ENCODE data around the gene VAV3. TPM values are rescaled to one million over a fixed set of nuclear protein-coding genes. Genes with fewer than 3 reads are reported as not detected.
"Not testable (repeated sequence)": the region's sequence is repeated elsewhere in the genome, so short reads cannot be mapped to it uniquely, and the experiment has no call there.

VAV3 gene, protein sequence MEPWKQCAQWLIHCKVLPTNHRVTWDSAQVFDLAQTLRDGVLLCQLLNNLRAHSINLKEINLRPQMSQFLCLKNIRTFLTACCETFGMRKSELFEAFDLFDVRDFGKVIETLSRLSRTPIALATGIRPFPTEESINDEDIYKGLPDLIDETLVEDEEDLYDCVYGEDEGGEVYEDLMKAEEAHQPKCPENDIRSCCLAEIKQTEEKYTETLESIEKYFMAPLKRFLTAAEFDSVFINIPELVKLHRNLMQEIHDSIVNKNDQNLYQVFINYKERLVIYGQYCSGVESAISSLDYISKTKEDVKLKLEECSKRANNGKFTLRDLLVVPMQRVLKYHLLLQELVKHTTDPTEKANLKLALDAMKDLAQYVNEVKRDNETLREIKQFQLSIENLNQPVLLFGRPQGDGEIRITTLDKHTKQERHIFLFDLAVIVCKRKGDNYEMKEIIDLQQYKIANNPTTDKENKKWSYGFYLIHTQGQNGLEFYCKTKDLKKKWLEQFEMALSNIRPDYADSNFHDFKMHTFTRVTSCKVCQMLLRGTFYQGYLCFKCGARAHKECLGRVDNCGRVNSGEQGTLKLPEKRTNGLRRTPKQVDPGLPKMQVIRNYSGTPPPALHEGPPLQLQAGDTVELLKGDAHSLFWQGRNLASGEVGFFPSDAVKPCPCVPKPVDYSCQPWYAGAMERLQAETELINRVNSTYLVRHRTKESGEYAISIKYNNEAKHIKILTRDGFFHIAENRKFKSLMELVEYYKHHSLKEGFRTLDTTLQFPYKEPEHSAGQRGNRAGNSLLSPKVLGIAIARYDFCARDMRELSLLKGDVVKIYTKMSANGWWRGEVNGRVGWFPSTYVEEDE
- 1 to 10 TPM; 2.5 to 8.9 (median 5.3) TPM for polyA plus RNA-seq (ENCODE audit: insufficient read length in 10 of 10)
- long read RNA-seq, donor 1, full-length matches to known transcripts, result 2 of 2 reads
- long read RNA-seq, donor 1, partial matches to known transcripts, result 0 of 2 reads
- long read RNA-seq, donor 1, other reads (novel, unspliced or antisense), result 0 of 2 reads
- long read RNA-seq, donor 2, result 0 reads
- long read RNA-seq, donor 3, result 0 reads
- long read RNA-seq, donor 4, full-length matches to known transcripts, result 1 of 1 reads
- long read RNA-seq, donor 4, partial matches to known transcripts, result 0 of 1 reads
- long read RNA-seq, donor 4, other reads (novel, unspliced or antisense), result 0 of 1 reads
- long read RNA-seq, donor 5, result 0 reads
- long read RNA-seq, donor 6, full-length matches to known transcripts, result 1 of 1 reads
- long read RNA-seq, donor 6, partial matches to known transcripts, result 0 of 1 reads
- long read RNA-seq, donor 6, other reads (novel, unspliced or antisense), result 0 of 1 reads
- long read RNA-seq, donor 7, result 0 reads
- long read RNA-seq, donor 8, full-length matches to known transcripts, result 3 of 3 reads
- long read RNA-seq, donor 8, partial matches to known transcripts, result 0 of 3 reads
- long read RNA-seq, donor 8, other reads (novel, unspliced or antisense), result 0 of 3 reads
- long read RNA-seq, donor 9, result 0 reads

DNA sequence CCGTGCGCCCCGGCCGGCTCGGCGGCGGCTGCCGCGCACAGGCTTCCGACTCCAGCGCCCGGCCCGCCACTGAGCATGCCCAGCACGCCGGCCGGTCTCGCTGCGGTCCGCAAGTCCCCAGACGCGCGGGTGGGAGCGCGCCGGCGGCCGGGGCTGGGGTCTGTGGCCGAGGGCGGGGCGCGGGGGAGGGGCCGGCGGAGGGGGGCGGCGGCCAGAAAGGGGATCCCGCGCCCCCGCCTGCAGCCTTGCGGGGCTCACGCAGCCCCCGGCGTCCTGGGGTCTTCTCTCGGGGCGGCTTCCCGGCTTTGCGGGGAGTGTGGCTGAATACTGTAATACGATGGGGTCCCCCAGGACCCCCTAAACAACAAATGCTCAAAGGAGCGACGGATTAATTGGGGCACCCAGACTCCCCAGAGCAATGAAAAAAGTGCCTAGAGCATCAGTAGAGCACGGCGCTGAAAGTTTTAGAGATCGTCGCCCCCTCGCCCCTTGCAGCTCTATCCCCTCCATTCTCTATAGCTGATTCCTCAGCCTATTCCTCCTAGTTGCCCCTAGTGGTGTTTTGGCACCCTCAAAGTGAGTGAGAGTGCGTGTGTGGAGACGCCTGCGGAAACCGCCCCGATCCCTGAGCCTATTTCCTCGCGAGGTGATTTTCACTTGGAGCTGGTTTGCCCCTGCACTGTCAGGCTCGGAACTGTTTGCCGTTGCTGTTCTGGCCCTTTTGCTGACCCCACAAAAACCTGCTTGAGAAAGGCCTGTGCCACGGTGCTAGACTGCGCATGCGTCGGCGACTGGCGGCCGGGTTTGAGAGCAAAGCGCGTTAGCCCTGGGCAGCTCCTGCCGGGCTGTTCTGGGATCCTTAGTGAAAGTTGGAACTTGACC lies at the start of gene VAV3:
Gene VAV3 (minus strand): TSS at position 71 of the 882 bp plus-strand sequence. CDS start 311 bp downstream, outside the sequence.
- DNase-seq, result peak; percentile 62 to 89 (median 79)

DNA sequence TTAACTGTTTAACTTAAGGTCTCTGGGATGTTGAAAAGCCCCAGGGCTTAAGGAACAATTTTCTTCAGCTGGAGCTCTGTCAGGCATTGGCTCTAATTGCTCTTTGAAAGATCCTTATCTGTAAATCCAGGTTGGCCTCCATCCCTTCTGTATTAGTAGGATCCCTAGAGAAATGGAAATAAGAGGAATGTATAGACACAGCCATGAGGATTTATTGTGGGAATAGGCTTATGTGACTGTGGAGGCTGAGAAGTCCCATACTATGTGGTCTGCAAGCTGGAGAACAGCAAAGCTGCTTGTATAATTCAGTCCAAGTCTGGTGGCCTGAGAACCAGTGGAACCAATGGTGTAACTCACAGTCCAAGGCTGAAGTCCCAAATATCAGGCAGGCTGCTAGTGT lies 47.6 kb upstream of the VAV3 start:
- no peak for DNase-seq

DNA sequence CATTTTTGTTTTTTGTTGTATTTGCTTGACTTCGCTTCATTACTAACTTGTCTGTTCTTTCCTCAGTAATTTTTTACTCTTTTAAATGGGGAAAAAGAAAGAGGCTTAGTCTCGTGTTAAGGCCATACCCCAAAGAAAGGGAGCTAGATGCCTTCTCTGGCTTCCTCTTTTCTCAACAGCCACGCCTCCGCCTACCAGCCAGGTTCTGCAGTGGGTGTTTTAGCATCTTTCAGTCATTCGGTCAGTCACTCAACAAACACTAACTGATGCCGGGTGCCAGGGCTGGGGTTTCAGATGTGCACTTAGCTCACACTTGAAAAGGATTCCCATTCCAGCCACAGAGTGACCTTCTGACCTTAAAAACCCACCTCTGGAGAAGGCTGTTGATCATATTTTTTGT lies 46.3 kb upstream of the VAV3 start:
- no peak for DNase-seq

DNA sequence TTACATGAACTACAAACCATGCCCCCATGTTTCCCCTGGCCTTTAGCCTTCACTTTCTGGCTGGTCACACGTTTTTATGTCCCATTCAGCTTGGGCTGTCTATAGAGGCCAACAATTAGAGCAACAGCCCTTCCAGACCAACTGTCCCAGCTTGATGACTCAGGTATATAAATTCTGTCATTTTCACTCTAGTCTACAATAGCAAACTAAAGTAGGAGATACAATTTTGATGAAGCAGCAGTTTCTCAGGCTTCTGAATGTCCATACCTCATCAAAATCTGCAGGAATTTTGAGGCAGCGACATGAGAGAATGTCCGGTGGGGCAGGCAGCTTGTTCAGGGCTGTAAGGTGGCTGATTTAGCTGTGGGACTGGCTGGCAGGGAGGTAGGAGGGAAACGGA lies 45.6 kb upstream of the VAV3 start:
- no peak for DNase-seq

DNA sequence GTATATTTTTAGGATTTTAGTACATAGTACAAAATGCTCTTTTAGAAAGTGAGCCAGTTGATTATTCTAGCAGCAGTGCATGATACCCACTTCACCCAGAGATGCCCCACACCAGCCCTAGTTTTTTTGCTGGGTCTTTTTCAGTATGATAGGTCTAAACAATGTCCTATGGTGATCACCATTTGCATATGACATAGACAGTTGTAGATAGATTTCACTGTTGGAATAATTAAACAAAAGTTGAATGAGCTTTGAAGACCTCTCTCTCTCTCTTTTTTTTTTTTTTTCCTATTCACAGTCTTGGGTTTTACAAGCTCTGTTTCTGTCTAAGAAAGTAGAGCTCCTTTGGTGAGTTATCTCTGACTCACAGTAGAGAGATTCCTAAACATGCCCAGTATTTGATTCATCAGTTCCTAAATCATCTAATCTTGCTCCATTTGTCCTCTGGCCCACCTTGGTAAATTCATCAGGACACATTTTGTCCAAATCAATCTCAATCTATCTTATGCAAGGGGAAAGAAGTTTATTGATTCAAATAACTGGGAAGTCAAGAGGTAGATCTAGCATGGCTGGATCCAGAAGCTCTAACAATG lies 44.7 kb upstream of the VAV3 start:
- DNase-seq, result peak in 1 of 3 donors; percentile 27

DNA sequence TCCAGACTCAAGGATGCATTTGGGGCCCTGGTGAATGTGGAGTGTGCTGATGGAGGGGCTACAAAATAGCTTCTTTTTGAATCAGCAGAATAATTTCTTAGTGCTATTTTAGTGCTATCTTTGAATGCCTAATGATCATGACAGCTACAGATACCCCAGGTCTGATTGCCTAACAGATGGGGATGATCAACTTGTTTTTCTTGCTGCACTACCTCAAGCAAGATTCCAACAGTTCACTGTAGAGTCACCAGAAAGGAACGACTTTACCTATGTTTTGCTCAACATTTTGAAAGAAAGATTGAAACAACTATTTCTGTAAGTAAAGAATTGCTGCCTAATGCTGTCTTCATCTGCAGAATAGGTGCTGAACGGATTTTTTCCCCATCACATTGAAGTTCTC lies 42.6 kb upstream of the VAV3 start:
- DNase-seq, result no peak

DNA sequence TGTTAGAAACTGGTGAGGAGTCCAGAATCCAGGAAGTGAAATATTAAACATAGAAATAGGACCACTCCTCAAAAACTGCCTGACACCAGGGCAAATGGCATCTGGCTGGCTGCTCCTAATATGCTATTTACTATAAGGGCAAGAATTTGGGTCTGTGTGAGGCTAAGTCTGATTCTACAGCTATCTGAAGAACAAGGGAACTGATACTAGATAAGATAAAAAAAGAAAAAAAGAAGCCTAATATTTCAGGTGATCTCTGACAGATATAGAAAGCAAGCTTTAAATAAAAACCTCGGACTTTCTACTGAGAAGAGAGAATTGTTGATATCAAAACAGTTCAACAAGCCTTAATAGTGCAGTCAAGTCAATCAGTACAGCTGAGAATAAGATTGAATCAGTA lies 42.1 kb upstream of the VAV3 start:
- no peak for DNase-seq

DNA sequence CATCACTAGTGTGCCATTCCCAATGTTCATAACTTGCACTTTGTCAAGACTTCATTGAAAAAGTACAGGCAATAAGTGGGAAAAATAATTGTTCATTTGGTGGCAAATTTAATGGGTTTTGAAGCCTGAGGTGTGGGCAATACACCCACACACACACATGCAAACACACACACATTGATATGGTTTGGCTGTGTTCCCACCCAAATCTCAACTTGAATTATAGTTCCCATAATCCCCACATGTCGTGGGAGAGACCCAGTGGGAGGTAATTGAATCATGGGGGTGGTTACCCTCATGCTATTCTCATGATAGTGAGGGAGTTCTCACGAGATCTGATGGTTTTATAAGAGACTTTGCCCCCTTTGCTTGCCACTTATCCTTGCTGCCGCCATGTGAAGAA lies 39.9 kb upstream of the VAV3 start:
- DNase-seq, result not testable (repeated sequence)

DNA sequence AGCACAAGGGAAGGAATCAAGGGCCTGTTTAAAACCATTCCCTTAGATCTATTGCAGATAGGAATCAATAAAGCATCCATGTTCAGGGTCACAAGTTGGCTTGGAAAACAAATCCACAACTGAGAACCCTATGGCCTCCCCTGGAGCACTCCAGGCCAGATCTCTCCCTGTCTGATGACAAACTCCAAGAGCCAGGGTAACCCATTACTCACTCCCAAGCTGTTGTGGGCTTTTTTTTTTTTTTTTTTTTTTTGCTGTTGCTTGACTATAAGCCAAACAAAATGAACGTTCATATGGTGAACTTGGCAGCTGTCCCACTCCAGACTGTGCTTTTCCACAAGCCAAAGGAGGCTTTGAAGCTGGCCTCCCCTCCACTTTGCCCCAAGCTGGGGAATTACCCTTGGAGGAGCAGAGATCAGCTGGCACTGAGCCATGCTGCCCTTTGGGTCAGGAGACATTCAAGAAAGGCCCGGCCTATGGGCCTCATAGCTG lies 35.7 kb upstream of the VAV3 start:
- DNase-seq, result peak; percentile 44 to 67 (median 65)

DNA sequence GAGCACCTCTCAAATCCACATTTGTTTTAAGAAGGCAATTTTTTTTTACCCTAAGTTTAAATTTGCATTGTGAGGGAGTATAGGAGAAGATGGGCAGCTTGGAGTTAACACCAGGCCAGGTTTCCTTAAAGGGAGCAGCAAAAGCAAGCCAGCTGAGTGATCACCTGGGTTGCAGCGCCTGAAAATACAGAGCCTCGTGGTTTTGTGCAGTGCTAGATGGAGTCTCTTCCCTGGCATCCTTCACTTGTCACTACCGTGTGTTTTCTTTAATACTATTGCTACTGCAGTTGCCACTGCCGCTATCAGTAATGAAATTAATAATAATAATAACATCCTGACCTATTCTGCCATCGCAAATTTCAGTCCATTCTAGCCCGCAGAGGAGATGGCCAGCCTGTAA lies 35.2 kb upstream of the VAV3 start:
- DNase-seq, result no peak

DNA sequence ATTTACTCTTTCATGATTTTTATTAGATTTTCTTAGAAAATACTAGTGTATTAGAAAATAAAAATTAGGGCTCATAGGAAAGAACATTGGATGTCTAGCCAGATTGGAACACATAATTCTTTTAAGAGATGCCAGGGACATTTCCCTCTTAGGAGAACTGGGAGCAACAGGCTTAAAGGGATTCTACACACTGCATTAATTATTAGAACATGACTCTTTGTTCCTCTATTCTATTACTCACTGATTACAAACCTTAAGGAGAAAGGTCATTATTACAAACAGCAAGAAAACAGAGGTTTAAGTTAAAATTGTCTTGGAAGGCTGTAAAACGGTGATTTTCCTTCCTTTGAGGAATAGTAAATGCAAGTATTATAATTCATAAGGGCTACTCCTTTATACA lies 32.9 kb upstream of the VAV3 start:
- DNase-seq, result no peak

DNA sequence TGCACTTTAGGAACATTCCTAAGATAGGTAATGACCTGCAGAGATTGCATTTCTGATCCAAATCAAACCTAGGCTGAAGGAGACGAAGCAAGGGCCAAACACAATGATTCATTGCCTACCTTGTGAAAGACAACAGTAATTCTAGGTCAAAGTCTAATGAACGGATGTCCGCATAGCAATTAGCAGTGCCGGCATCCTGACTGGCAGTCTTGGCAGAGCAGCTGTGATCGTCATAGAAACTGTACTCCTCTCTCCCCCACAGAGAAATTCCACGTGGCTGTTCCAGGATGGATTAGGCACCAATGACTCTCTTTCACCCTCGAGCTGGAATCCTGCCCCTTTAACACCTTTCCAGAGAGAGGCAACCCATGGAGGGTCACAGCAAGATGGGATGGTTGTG lies 28.9 kb upstream of the VAV3 start:
- no peak for DNase-seq

DNA sequence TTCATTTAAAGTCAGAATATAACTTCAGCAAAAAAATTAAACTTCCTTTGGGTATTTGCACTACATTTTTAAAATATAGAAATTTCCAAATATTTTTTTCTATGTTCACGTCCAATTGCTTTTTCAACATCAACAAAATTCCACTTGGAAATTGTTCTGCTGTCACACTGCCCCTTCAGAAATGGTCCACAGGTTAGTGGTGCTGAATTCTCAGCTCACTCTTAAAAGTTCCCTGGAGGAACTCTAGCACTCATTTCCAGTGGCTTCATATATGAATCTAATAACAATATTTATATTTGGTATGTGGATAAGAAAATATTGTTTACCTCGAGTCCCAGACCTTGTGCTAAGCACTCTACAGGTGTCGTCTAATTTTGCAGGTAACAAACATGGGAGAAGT lies 27.4 kb upstream of the VAV3 start:
- no peak for DNase-seq

DNA sequence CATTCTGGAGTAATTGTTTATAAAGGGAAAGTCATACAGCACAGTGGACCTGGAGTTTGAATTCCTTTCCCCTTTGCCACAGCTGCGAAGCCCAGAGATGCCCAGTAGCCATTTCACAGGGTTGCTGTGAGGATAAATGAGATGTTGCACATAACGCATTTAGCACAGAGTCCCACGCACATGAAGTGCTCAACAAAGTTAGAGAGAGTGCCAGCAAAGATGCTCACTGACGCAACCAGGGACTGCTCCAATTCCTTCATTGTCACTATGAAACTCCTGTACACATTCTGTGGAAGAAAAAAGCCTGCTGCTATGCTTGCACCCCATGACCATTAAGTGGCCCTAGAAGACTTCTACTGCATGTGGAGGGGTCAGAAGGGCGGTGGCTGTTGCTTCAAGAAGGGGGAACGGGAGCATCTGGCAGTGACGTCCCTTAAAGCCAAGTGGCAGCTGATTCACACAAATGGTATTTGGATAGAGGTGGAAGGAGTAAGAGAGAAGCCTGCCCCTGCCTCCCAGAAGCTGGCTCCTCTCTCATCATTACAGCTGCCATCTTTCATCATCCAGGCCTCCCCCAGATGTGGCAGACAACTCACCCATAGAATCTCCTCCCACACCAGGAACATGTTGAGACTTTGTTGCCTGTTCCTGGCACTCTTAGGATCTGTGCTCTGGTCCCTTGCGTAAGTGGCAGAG lies 26.5 kb upstream of the VAV3 start:
- DNase-seq, result peak in 2 of 3 donors; percentile 25 to 43

DNA sequence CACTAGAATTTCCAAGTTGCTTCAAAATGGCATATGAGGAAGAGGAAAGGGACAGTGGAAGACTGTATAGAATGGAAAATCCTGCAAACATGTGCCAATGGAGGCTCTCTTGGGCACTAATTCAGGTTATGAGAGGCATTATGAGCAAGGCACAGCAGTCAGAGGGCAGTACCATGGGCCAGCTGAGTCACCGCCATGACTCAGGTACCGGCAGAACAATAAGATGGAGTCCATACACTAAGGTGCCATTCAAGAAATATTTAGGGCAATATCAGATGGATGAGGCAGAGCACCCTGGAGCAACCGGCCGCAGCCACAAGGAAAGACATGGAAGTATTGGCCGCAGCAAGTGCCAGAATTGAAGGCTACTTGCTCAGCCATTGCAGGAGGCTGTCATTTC lies 25.6 kb upstream of the VAV3 start:
- no peak for DNase-seq

DNA sequence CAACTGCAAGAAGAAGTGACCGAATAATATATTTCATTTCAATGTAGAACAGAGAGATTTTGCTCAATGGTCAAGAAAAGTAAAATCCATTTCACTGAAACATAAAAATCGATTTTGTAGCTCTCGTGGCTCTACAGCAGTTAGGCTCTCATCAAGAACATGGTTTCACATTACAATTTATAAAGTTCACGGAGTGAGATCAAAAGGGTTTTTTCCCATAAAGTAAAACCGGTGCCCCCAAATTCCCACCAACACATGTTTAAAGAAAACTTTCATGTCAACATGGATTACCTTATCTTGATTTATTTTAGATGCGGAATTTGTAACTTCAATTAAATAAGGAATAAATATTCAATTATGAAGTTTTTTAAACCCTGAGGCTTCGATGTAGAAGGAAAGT lies 16.3 kb upstream of the VAV3 start:
- DNase-seq, result no peak

DNA sequence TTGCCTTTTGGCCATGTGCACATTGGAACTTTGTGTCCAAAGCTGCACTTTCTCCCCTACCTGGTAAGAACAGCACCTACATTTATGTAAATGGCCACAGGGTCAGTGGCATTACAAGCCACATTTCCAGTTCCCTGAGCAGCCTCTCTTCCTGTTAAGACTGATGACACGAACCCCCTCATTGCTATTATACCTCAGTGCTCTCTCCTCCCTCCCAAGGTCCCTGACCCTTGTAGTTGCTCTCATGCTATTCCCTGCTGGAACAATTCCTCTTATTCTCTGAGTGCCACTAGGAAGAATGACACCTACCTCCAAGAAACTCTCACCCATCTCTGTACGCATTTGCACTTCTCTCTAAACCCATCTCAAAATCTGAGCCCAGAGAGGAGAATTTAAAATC lies 14.9 kb upstream of the VAV3 start:
- no peak for DNase-seq

DNA sequence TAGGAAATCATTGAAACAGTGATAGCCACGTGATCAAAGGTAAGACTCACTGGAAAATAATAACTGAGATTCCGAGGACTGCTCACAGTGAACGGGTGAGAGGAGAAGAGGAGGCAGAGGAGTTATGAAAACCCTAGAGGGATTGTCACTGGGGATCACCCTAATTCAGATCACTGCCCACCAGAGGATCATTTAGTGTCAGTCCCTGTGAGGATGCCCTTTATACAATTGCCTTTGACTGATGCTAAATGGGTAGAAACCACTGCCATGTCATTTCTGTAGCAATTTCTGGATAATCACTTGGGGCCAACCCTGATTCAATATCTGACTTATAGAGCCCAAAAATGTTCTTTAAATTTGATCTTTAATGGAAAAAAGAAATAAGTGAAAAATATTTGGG lies 14.1 kb upstream of the VAV3 start:
- DNase-seq, result no peak

DNA sequence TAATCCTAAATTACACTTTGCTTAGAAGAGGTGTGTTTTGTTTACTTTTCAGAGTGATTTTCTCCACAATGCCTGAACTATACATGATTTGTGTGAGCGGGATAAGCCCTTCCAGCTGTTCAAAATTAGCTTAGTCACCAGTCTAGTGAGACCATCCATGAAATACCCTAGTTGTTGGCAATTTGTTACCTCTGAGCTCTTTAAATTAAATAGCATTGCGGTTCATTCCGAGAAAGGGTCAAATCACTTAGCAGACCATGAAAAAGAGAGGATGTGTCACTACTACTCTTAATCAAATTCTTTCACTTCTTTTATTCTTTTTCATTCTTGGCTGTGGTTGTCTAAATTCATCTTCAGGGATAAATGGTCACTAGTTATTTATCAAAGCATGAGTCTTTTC lies 11.9 kb upstream of the VAV3 start:
- DNase-seq, result peak in 2 of 3 donors; percentile 27 to 52

Measured in muscle of back (tissue), 13 donors.